ENCODE results near the gene AK5.

AK5 gene, protein sequence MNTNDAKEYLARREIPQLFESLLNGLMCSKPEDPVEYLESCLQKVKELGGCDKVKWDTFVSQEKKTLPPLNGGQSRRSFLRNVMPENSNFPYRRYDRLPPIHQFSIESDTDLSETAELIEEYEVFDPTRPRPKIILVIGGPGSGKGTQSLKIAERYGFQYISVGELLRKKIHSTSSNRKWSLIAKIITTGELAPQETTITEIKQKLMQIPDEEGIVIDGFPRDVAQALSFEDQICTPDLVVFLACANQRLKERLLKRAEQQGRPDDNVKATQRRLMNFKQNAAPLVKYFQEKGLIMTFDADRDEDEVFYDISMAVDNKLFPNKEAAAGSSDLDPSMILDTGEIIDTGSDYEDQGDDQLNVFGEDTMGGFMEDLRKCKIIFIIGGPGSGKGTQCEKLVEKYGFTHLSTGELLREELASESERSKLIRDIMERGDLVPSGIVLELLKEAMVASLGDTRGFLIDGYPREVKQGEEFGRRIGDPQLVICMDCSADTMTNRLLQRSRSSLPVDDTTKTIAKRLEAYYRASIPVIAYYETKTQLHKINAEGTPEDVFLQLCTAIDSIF

DNA sequence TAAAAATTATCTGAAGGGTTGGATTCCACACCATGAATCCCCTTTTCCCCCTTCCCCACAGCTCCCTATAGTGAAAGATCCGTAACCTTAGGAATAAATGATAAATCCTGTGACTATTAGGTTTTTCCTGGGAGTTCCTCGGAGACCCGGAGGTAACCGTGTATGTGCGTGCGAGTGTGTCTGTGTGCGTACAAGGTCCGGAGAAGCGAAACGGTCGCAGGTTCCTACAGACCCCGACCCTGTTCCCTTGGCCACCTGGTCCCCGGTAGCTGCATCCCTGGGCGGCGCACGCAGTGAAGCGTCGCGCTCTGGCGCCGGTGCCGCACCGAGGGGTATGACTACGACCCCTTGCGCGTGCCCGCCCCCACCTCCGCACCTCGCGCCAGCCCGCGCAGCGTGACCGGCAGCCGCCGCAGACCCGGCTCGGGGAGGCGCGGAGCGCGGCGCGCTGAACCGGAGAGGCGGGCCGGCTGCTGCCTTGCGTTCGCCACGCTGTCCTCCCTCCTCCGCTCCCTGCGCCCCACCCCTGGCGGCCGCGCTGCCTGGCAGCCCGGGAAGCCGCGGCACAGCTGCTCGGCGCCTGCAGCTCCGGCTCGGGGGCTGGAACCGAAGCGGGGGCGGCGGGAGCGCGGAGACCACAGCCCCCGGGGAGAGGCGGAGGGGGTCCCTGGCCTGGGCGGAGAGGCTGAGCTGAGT is at the start of gene AK5:
TSS of gene AK5 (plus strand) at position 529 of the 696 bp plus-strand sequence. CDS start 295 bp downstream, outside the sequence.
- DNase-seq (ENCODE audit: low spot score): peak; percentile 85

DNA sequence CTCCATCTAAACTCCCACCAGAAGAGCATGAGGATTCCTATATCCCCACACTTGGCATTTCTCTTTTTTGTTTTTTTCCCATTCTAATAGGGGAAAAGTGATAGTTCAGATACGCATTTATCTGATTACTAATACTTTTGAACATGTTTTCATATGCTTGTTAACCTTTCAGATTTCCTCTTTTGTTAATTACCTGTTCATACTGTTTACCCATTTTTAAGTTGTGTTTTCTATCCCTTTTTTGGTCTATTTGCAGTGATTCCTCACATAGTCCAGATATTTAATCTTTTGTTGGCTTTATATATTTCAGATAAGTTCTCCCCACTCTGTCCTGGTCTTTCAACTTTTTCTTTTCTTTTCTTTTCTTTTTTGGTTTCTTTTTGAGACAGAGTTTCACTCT is 49.0 kb upstream of the AK5 start:
- DNase-seq (ENCODE audit: low spot score): no peak

DNA sequence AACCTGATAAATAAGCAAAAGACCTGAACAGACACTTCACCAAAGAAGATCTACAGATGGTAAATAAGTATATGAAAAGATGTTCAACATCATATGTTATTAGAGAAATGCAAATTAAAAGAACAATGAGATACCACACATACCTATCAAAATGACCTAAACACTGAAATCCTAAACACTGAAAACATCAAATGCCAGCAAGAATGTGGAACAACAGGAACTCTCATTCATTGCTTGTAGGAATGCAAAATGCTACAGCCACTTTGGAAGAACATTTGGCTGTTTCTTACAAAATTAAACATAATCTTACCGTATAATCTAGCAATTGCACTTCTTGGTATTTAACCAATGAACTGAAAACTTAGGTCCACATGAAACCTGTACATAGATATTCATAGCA is 47.7 kb upstream of the AK5 start:
- DNase-seq (ENCODE audit: low spot score): no peak

DNA sequence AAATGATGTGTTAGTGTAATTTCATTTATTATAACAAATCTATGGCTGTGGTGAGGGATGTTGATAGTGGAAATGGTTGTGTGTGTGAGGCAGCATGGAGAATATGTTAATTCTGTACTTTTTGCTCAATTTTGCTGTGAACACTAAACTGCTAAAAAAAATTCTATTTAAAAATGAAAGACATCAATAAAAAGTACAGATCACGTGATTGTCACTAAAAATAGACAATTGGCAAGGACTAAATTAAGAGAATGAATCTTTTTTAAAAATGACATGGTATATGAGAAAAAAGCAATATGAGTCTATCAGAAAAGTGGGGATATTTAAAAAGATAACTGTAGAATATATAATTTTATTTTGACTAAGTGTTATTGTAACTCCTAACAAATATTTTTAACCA is 46.9 kb upstream of the AK5 start:
- DNase-seq (ENCODE audit: low spot score): no peak

DNA sequence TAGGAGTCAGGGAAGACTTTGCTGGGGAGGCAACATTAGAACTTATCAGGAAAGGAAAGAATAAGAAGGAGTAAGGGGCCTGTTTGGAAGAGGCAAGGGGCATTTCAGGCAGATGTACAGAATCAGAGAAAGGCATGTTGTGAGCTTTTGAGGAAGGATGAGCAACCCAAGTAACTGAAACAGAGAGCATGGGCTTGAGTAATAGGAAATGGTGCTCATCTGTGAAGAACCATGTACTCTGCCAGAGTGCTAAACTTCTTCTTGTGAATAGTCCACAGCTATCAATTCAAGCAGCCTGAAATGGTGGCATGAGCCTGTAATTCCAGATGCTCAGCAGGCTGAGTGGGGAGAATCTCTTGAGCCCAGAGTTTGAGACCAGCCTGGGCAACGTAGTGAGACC is 43.4 kb upstream of the AK5 start:
- no peak for DNase-seq (ENCODE audit: low spot score)

DNA sequence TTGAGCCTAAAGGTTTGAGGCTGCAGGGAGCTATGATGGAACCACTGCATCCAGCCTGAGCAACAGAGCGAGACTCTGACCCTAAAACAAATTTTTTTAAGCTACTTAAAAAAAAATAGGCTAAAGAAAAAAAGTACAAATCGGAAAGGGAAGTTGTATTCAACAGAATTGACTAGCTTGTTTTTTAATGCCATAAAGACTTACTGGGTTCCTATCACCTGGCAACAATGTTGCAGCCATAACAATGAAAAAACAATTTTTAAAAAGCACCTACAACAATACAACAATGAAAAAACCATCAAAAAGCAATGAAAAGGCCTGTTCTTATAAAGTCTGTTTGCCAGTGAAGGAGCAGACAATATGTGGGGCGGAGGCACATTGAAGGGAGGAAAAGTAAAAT is 42.5 kb upstream of the AK5 start:
- no peak for DNase-seq (ENCODE audit: low spot score)

DNA sequence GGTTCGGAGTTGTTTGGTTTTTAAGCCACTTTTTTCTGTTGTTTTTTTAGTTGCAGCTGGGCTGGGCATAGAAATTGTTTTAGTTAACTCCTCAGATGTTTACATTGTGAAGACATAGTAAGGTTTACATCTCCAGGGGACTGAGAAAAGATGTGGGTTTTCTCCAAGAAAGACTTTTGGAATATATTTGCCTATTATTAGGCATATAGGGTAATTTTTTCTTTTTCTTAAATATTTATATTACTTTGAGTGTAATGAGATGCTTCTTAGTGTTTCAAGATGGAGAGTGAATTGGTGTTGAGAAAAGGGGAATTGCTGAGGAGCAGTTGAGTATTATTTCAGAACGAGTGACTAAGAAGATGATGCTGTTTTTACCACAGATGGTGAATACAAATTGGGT is 36.0 kb upstream of the AK5 start:
- DNase-seq (ENCODE audit: low spot score): no peak

DNA sequence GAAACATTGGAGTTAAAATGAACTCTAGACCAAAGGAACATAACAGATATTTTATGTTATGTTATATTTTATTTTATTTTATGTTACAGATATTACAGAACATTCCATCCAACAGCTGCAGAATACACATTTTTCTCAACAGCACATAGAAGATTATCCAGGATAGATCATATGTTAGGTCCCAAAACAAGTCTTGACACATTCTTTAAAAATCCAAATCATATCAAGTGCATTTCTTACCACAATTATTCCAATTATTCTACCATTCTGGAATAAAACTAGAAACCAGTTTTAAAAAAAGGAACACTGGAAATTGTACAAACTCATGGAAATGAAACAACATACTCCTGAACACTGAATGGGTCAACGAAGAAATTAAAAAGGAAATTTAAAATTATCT is 31.7 kb upstream of the AK5 start:
- DNase-seq (ENCODE audit: low spot score): no peak

DNA sequence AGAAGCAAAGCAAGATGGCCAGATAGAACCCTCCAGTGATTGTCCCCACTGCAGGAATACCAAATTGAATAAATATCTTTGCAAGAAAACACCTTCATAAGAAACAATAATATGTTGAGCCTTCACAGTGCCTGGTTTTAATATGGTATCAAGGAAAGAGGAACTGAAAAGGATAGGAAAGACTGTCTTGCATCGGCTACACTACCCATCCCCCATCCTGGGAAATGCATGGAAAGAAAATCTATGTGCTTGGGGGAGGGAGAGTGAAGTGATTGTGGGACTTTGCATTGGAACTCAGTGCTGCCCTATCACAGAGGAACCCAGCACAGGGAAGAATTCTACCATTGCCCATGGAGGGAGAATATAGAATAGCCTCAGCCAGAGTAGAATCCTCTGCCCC is 28.6 kb upstream of the AK5 start:
- no peak for DNase-seq (ENCODE audit: low spot score)

DNA sequence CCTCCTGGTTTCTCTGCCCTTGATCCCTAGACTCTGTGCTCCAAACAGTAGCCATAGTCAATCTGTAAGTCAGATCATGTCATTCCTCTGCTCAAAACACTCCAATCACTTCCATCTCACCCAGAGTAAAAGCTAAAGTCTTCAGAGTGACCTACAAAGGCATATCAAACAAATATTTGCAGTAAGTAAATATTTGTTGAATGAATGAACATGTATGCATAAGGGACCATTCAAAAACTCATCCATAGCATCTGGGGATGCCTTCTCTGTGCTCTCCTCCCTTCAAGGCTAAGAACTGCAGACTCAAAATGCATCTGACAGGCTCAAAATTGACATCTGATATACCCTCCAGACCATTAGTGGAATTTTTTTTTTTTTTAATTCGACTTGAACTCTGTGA is 18.1 kb upstream of the AK5 start:
- no peak for DNase-seq (ENCODE audit: low spot score)

DNA sequence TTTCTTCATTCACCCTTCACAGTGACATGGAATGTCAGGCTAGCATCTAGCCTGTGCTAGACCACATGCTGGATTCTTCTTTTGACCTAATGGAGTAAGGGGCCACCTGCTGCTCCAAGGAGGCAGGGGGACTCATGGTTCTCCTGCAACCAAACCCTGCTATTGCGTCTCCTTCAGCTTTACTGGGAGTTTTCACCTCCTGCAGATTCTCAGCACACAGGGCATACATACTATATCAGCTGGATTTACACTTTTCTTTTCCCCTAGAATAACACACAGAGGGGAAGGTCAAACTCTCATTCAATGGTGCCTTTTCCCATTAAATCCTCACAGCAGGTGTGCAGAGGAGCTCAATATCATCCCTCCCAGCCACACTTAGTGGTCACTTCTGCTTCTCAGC is 16.6 kb upstream of the AK5 start:
- DNase-seq (ENCODE audit: low spot score): no peak

DNA sequence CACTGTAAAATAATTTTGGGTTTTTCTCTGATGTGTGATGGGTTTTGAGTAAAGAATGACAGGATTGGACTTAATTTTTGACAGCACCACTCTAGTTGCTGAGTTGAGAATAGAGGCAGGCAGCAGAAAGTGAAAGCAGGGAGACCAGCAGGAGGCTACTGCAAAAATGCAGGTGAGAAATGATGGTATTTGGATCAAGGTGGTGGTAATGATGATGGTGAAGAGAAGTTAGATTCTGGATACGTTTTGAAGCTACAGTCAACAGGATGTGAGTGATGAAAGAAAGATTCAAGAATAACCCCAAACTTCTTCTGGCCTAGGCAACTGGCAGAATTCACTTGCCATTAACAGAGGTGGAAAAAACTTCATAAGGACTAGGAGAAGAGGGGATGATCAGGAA is 14.8 kb upstream of the AK5 start:
- no peak for DNase-seq (ENCODE audit: low spot score)

DNA sequence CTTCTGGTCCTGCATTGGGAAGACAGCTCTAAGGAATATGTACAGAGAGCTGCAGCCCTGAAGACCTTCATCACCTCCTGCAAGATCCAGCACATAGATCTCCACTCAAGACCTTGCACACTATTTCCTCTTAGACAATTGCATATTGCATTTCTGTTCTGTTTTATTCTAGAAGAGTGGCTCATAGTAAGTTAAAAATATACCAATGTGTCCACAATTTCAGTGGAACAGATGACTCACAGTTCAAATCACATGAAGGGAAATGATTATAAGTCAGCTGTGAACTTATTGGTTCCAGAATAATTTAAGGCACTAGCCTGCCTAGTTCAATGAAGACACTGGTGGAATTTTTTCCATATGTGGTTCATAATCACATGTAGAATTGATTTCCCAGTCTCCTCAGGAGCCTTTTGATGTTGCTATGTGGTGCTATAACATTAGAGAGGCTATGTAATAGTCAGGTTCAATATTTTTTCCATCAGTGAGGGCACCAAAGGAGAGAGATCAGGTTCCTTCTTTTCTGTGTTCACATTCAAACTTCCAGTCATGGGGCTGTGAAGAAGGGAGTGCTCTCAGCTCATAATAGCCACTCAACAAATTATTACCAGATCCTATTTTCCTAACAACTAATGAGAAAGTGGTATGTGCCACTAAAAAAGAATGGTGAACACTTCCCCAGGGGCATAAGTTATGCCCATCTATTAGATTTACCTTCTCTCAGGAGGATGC is 9.8 kb upstream of the AK5 start:
- DNase-seq (ENCODE audit: low spot score): no peak

DNA sequence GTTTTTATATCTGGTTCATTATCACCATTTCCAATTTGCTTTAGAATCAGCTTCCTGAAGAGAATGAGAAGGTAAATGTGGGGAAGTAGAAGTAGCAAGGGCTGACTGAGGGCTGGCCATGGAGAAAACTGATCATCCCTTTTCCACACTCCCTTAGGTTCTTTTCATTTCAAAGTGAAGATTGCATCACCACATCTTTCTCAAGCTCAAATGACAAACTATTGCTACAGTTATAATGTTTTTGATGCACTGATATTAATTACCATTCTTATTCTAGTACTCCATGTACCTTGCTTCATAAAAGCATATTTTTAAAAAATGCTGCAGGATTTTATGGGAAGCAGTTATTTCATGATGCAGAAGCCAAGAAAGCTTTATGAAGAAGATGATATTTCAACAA is 7.9 kb upstream of the AK5 start:
- no peak for DNase-seq (ENCODE audit: low spot score)

DNA sequence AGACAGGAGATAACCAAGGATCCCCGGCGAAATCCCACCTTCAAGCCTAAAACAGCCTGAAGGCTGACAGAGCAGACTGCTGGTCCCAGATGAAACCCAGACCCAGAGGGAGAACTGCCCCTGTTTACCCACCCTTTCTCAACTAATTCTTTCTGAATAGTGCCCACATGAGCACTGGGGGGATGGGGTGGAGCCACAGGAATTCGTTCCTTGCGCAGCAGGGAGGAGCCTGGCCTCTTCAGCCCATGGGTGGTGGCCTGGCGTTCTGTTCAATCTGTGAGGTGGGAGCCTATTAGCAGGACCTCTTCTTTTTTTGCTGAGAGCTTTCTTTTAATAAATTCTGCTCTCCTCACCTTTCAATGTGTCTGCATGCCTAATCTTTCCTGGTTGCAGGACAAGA is 6.6 kb upstream of the AK5 start:
- no peak for DNase-seq (ENCODE audit: low spot score)

DNA sequence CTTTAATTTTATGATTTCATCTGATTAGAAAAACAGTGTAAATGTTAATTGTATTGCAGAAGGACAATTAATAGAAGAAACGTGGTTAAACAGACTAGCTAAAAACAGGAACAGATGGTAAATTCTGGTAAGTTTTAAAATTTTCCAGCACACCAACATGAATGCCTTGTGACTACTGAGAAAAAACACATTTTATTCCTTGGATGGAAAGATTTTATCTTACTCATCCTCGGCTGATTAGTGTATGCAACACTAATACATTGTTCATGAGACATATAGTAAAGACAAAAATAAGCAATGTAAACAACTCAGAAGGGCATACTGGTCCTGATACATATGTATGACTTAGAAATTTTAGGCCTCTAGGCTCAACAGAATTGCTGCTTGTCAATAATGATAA is 4.9 kb upstream of the AK5 start:
- DNase-seq (ENCODE audit: low spot score): no peak

DNA sequence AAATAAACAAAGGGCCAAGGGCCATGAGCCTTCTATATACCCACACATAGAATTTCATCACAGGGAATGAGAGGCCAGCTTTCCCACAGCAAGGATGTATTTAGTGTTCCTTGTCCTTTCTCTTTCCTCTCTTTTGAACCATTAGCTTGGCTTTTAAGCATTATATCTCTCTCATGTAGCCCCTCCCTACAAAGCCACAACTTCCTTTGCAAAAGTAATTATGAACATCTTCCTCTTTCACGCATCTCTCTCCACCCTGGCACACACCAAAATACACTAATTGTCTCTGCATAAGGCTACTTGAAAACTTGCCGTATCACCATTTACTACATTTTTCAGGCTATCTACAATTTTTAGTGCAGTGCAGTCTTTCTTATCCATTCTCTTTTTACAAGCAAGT is 1.9 kb upstream of the AK5 start:
- DNase-seq (ENCODE audit: low spot score): no peak

DNA sequence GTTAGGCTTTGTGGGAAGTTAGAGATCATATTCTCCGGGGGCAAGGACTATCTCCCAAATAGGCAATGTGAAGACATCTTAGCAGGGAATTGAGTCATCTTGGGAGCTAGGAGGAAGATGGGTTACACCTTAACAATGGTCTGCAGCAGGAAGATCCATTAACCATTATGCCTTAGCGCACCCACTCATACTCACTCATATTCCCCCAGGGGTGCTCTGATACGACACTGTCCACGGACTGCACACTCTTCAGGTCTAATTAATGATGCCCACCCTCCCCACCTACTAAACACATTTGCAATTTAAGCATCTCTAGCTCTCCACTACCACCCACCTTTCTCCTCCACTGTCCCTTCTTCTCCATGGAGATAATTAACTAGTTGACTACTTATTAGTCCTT is 857 bp upstream of the AK5 start:
- no peak for DNase-seq (ENCODE audit: low spot score)

DNA sequence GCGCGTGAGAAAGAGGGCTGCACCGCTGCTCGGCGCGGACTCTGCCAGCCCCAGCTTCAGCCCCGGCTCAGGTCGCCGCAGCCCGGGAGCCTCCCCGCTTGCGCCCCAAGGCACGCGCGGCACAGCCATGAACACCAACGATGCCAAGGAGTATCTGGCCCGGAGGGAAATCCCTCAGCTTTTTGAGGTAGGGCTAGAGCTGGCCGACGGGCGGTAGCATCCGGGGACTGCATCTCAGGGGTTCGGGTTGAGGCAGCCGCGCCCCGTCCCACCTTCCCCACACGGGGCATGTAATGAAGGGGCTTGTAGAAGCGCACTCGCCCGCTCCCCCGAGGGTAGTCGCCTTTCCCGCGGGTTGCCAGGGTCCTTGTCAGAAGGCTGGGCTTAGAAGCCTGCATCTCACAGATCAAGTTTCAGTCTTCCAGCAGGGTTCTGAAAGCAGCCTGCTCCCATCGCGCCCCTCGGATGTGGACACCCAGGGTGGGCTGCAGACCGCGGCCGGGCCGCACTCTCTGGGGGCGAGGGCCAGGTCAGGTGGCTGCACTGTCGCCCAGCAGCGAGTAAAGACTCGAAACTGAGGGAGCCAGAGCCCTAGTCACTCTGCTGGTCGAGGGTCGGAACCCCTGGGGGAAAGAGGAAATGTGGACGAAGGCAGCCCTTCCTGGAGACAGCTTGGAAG is 507 bp downstream of the AK5 start:
- peak; percentile 53 for DNase-seq (ENCODE audit: low spot score)

DNA sequence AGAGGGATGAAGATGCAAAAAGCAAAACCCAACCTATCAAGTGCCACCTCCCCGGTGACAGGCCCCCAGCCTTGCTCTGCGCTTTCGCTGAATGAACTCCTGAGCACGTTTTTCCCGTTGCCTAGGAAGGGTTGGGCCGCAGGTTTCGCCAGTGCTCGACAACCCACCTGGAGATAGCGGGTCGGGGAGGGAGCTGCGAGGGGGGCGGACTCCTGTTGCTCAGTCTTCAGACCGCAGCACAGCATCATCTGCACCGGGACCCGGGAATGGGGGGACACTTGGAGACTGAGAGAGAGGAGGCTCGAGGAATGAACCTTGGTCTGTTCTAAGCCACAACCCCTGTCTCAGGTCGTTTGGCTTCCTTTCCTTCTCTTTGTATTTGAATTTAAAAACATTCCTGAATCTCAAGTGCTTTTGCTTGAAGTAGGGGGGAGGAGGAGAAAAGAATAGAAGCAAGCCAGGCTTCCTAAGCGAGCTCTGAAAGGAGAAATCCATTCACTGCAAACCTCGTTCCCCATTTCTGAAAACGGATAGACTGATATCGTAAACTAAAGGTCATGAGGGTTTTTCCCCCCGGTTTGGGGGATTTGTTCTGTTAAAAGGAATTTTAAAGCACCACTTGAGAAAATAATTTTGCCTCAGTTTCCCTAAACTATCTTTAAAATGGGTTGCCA is 1.2 kb downstream of the AK5 start:
- DNase-seq (ENCODE audit: low spot score): peak; percentile 59

DNA sequence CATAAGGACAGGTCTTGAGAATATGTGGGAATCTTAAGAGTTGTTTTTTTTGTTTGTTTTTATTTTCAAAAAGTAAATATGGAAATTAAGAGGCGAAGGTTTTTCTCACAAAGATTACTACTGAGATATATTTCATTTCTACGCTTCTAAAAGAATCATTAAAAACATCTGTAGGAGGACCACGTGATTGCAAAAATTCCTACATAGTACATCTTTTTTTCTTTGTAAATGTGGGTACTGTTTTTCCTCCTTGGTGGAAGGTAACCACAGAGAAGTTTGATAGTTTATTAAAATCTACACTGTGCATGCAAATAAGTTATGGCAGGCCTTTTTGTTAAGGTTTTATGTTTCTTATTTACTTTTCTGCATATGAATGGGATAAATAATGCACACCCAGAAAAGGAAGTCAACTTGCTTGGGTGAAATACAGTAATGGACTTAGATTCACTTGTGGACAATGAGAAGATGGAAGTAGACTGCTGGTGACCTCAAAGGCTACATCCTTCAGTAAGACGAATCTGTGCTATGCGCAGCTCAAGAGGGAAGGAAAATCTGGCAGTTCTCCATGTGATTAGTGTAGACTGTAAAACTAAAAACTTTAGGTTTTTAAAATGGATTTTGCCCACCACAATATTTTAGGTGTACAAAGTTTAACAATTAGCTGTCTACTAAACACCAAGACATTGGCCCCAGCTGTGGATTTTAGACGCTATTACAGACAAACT is 2.0 kb downstream of the AK5 start:
- no peak for DNase-seq (ENCODE audit: low spot score)
